HCT116 (cell line): ENCODE measurements around the gene ADAMTS3. TPM values are rescaled to one million over a fixed set of nuclear protein-coding genes. Genes with fewer than 3 reads are reported as not detected.

ENCODE experiments used
- ATAC-seq: fragments of 200-7000 bp; cut with Tn5 transposase; 2 replicates; pipeline ENCODE4 v1.9.1; 2020; ENCODE audit warnings: mild to moderate bottlenecking, moderate library complexity
- BruUV-seq: library from RNA; stranded (reverse); fragments of 400-500 nt; replicated peaks from 2 replicates; lab custom pipeline; 2021; lab: Mats Ljungman, UMichigan
- CTCF ChIA-PET: fragments of 300-600 bp; sonication (Branson Sonifier 250); formaldehyde crosslinking; loops from one replicate; lab custom pipeline; 2021; ENCODE audit warnings: antibody characterized with exemption; lab: Charles Lee
- POLR2A ChIA-PET: fragments of 300-600, 350-600 bp; sonication (Branson Sonifier 250); formaldehyde crosslinking; loops from one replicate; lab custom pipeline; 2021; ENCODE audit warnings: antibody characterized with exemption; lab: Charles Lee
- RAD21 ChIA-PET, 2 experiments: fragments of 300-600 bp; sonication (Branson Sonifier 250); formaldehyde crosslinking; loops; one replicate each; lab custom pipeline; 2023; ENCODE audit warnings: low total read pairs in 2 of 2; ENCODE audit not compliant: uncharacterized antibody in 2 of 2, unreplicated experiment in 2 of 2, low non-redundant PET in 1 of 2; lab: Charles Lee
- DNase-seq: peaks from one replicate; pipeline ENCODE4 v3.0.0-alpha.2; 2010; ENCODE audit warnings: low read depth, low spot score
- H2AFZ ChIP-seq: fragments of 200-600 bp; shearing (Covaris generic), sonication (generic); 2 replicates; pipeline ENCODE4 v1.6.1; 2017; ENCODE audit warnings: low read depth, mixed run types, mixed read lengths, antibody characterized with exemption, low read length; ENCODE audit not compliant: poor library complexity, severe bottlenecking
- H3K27ac ChIP-seq: 2 replicates; pipeline ENCODE4 v1.5.1; 2012; ENCODE audit warnings: low read depth, low read length
- H3K27me3 ChIP-seq: fragments of 200-600 bp; sonication (generic); 2 replicates; pipeline ENCODE4 v1.6.1; 2016; ENCODE audit warnings: mixed run types, low read length, mixed read lengths; ENCODE audit not compliant: insufficient read depth
- H3K36me3 ChIP-seq, 2 experiments: fragments of 200-500 bp in 1 of 2; fragments of 200-600 bp in 1 of 2; sonication (Bioruptor generic) in 1 of 2; sonication (generic) in 1 of 2; 2 replicates each; pipeline versions ENCODE4 v1.5.1 to v1.6.1; 2014 to 2016; ENCODE audit warnings: low read length in 2 of 2, inconsistent platforms in 1 of 2, mixed read lengths in 1 of 2, mixed run types in 1 of 2; ENCODE audit not compliant: insufficient read depth in 2 of 2, control insufficient read depth in 1 of 2
- H3K4me1 ChIP-seq, 2 experiments: fragments of 200-600 bp in 1 of 2; sonication (generic) in 1 of 2; 2 replicates each; pipeline versions ENCODE4 v1.5.1 to v1.6.1; 2012 to 2017; ENCODE audit warnings: low read length in 2 of 2, inconsistent platforms in 1 of 2, mild to moderate bottlenecking in 1 of 2, mixed read lengths in 1 of 2, mixed run types in 1 of 2, moderate library complexity in 1 of 2; ENCODE audit not compliant: insufficient read depth in 2 of 2, control insufficient read depth in 1 of 2
- H3K4me2 ChIP-seq: fragments of 200-600 bp; sonication (generic); 2 replicates; pipeline ENCODE4 v1.6.1; 2017; ENCODE audit warnings: mixed run types, low read length, mixed read lengths
- H3K4me3 ChIP-seq, 2 experiments: fragments of 200-600 bp in 1 of 2; sonication (generic) in 1 of 2; replicated peaks in 1 of 2; 2 replicates each; pipeline ENCODE4 v1.5.1; 2011 to 2016; ENCODE audit warnings: low read length in 2 of 2, control low read depth in 1 of 2, low read depth in 1 of 2, mild to moderate bottlenecking in 1 of 2, mixed read lengths in 1 of 2, mixed run types in 1 of 2
- H3K79me2 ChIP-seq: fragments of 200-600 bp; sonication (generic); 2 replicates; pipeline ENCODE4 v1.6.1; 2017; ENCODE audit warnings: mild to moderate bottlenecking, mixed run types, low read length, moderate library complexity, mixed read lengths; ENCODE audit not compliant: insufficient read depth
- H3K9ac ChIP-seq: fragments of 200-600 bp; sonication (generic); 2 replicates; pipeline ENCODE4 v1.6.1; 2016; ENCODE audit warnings: low read length, mixed read lengths
- H3K9me2 ChIP-seq: fragments of 200-600 bp; sonication (generic), shearing (Covaris generic); 2 replicates; pipeline ENCODE4 v1.6.1; 2017; ENCODE audit warnings: mixed run types, mild to moderate bottlenecking, moderate library complexity; ENCODE audit not compliant: insufficient read depth
- H3K9me3 ChIP-seq, 2 experiments: fragments of 200-500 bp in 1 of 2; fragments of 200-600 bp in 1 of 2; sonication (Bioruptor generic) in 1 of 2; sonication (generic) in 1 of 2; 2 replicates each; pipeline ENCODE4 v1.6.1; 2014 to 2017; ENCODE audit warnings: low read length in 2 of 2, mixed read lengths in 2 of 2, inconsistent platforms in 1 of 2, low read depth in 1 of 2, mild to moderate bottlenecking in 1 of 2, mixed run types in 1 of 2, moderate library complexity in 1 of 2; ENCODE audit not compliant: control insufficient read depth in 1 of 2, insufficient read depth in 1 of 2
- H4K20me1 ChIP-seq: fragments of 200-600 bp; sonication (generic), shearing (Covaris generic); 2 replicates; pipeline ENCODE4 v1.6.1; 2017; ENCODE audit warnings: mixed run types, mild to moderate bottlenecking, moderate library complexity; ENCODE audit not compliant: insufficient read depth
- CEBPB ChIP-seq: IDR thresholded peaks from 2 replicates; pipeline ENCODE4 v1.6.1; 2012; ENCODE audit warnings: low read depth
- ELF1 ChIP-seq: IDR thresholded peaks from 2 replicates; pipeline ENCODE4 v1.6.1; 2012; ENCODE audit warnings: low read depth, borderline replicate concordance
- RAD21 ChIP-seq: IDR thresholded peaks from 2 replicates; pipeline ENCODE4 v1.6.1; 2012; ENCODE audit warnings: low read depth, mild to moderate bottlenecking
- SP1 ChIP-seq: IDR thresholded peaks from 2 replicates; pipeline ENCODE4 v1.6.1; 2012; ENCODE audit warnings: low read depth
- TCF7L2 ChIP-seq: IDR thresholded peaks from 2 replicates; pipeline ENCODE4 v1.7.0; 2011; ENCODE audit warnings: borderline replicate concordance, inconsistent platforms; ENCODE audit not compliant: insufficient read depth, insufficient read length; ENCODE audit errors: extremely low read depth
- YY1 ChIP-seq: IDR thresholded peaks from 2 replicates; pipeline ENCODE4 v1.6.1; 2011; ENCODE audit warnings: low read length, low read depth, moderate library complexity, mild to moderate bottlenecking; ENCODE audit not compliant: insufficient replicate concordance; ENCODE audit errors: extremely low read depth
- intact Hi-C: fragments of 100-400 bp; cut with micrococcal nuclease; formaldehyde crosslinking; loops from 2 replicates; pipeline ENCODE4 v1.10.0; 2022
- total RNA-seq: library from RNA; stranded (reverse); gene quantifications from one replicate; pipeline ENCODE4 v1.2.1, GENCODE V29; 2021; ENCODE audit not compliant: unreplicated experiment

ADAMTS3 gene
- total RNA-seq, 1 experiment from 2014 or later, result not detected

DNA sequence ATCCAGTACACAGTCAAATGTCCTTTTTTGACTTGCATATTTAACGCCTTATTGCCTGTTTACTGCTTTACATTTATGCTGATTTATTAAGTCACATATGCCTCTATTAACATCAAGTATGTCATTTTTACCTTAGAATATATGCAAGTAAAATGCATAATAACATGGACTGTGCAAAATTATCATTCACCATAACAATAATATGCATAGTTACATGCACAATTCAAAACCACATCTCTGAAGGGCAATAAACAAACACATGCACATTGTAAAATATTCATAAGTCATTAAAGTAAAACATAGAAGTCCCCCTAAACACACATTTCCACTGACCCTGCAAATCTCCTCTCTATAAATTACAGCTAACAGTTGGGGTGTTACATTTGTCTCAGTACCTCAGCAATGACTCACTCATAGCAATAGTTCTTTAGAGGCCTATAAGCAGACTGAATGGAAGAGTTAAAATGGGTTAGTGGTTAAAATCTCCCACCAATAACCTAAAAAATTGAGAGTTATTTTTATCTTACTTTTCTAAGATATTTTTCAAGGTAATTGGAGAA lies 61.1 kb downstream of the ADAMTS3 start:
- ATAC-seq, result no peak
- H2AFZ ChIP-seq, result no peak overlapping the region
- BruUV-seq, result no TSS peak
- no peak overlapping the region for H3K9ac ChIP-seq
- no peak overlapping the region for H3K4me3 ChIP-seq
- intact Hi-C loops, result no loop called here
- H3K4me1 ChIP-seq, result no peaks in the 10 kb centered on the region
- H3K27ac ChIP-seq, result no peak overlapping the region
- no peaks in the 10 kb centered on the region for H3K9me3 ChIP-seq
- RAD21 ChIA-PET, result no interaction called here
- H3K79me2 ChIP-seq, result no peaks in the 10 kb centered on the region
- CTCF ChIA-PET, result no interaction called here
- no peak overlapping the region for H3K4me2 ChIP-seq
- no peak for TF ChIP-seq YY1
- TF ChIP-seq ELF1, result no peak
- no peaks in the 10 kb centered on the region for H3K36me3 ChIP-seq
- H3K9me2 ChIP-seq, result no peaks in the 10 kb centered on the region
- POLR2A ChIA-PET, result no interaction called here
- no peaks in the 10 kb centered on the region for H3K27me3 ChIP-seq
- no peaks in the 10 kb centered on the region for H4K20me1 ChIP-seq
- DNase-seq, result no peak

DNA sequence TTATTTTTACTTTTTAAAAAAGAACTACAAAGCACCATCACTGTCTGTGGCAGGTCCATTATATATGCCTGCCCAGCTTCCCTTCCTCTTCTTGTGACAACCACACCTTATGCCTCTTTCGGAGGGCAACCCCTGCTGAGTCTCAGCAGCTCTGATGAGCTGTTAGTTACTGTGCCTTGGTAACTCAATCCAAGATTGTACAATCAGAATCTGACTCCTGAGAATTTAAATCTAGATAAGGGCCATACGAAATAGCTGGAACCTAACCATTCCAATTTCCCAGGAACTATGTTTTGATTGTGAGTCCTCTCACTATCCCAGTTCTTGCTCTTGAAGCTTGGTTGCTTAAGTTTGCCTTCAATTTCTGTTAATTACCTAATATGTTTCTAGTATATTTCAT lies 61.9 kb downstream of the ADAMTS3 start:
- intact Hi-C loops, result no loop called here
- BruUV-seq, result no TSS peak
- CTCF ChIA-PET, result no interaction called here

More for the DNA sequence above, 61.9 kb downstream of the ADAMTS3 start:
- no peak overlapping the region for H2AFZ ChIP-seq
- H3K9ac ChIP-seq, result no peak overlapping the region
- POLR2A ChIA-PET, result no interaction called here
- TF ChIP-seq TCF7L2 (no peak), CEBPB (no peak), RAD21 (no peak), SP1 (no peak)
- TF ChIP-seq, all 23 proteins: peak for 0
- Histone ChIP-seq H3K4me2 (no peak overlapping the region), H3K9me3 (no peaks in the 10 kb centered on the region), H3K4me1 (no peaks in the 10 kb centered on the region), H3K79me2 (no peaks in the 10 kb centered on the region), H3K27ac (no peak overlapping the region), H4K20me1 (no peaks in the 10 kb centered on the region), H3K4me3 (no peak overlapping the region), H3K27me3 (no peaks in the 10 kb centered on the region), H3K9me2 (no peaks in the 10 kb centered on the region), H3K36me3 (no peaks in the 10 kb centered on the region)
- no peak for DNase-seq
- RAD21 ChIA-PET, result no interaction called here
- ATAC-seq, result no peak
